LNCaP clone FGC (cell line): ENCODE data around the gene SNX14.

Experiments used
- DNase-seq: peaks from one replicate; pipeline ENCODE4 v3.0.0-alpha.2; 2011; ENCODE audit warnings: low read depth
- H3K4me3 ChIP-seq: 2 replicates; pipeline ENCODE4 v1.5.1; 2011; ENCODE audit warnings: mild to moderate bottlenecking, low read depth, low read length, control low read depth
- CTCF ChIP-seq: IDR thresholded peaks from 2 replicates; pipeline ENCODE4 v1.5.1; 2012; ENCODE audit warnings: mild to moderate bottlenecking; ENCODE audit not compliant: control insufficient read depth, insufficient read depth; ENCODE audit errors: extremely low read depth

The SNX14 gene

GRCh38 chr6:85460154-85460920, 133.3 kb downstream of the SNX14 start:
- no peak for DNase-seq

GRCh38 chr6:85459224-85459901, 134.3 kb downstream of the SNX14 start:
- DNase-seq = no peak
- TF ChIP-seq CTCF = no peak
- no peak overlapping the region for H3K4me3 ChIP-seq

More at GRCh38 chr6:85460154-85460920, 133.3 kb downstream of the SNX14 start:
- no peak for TF ChIP-seq CTCF
- no peak overlapping the region for H3K4me3 ChIP-seq

- no peak for DNase-seq
- no peak overlapping the region for H3K4me3 ChIP-seq
- no peak for TF ChIP-seq CTCF
Measured at GRCh38 chr6:85458782-85459181, 134.9 kb downstream of the SNX14 start.

GRCh38 chr6:85458184-85458583, 135.5 kb downstream of the SNX14 start:
- no peak for TF ChIP-seq CTCF
- no peak overlapping the region for H3K4me3 ChIP-seq
- DNase-seq = no peak

- no peak overlapping the region for H3K4me3 ChIP-seq
- DNase-seq = no peak
- TF ChIP-seq CTCF = no peak
Measured at GRCh38 chr6:85456782-85457181, 136.9 kb downstream of the SNX14 start.
